AG09319 (cell line): ENCODE measurements around the gene ZNF322.
"Not testable (repeated sequence)": the region's sequence is repeated elsewhere in the genome, so short reads cannot be mapped to it uniquely, and the experiment has no call there.

ENCODE experiments used
- DNase-seq: peaks from one replicate; pipeline ENCODE4 v3.0.0-alpha.2; 2010; ENCODE audit warnings: low read depth; ENCODE audit errors: extremely low read depth
- TF ChIP-seq, protein P1 (sequence below): IDR thresholded peaks from 2 replicates; pipeline ENCODE4 v1.5.1; 2011; ENCODE audit warnings: low read depth, mild to moderate bottlenecking, inconsistent platforms, low read length, moderate library complexity

ZNF322 gene, protein sequence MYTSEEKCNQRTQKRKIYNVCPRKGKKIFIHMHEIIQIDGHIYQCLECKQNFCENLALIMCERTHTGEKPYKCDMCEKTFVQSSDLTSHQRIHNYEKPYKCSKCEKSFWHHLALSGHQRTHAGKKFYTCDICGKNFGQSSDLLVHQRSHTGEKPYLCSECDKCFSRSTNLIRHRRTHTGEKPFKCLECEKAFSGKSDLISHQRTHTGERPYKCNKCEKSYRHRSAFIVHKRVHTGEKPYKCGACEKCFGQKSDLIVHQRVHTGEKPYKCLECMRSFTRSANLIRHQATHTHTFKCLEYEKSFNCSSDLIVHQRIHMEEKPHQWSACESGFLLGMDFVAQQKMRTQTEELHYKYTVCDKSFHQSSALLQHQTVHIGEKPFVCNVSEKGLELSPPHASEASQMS

DNA sequence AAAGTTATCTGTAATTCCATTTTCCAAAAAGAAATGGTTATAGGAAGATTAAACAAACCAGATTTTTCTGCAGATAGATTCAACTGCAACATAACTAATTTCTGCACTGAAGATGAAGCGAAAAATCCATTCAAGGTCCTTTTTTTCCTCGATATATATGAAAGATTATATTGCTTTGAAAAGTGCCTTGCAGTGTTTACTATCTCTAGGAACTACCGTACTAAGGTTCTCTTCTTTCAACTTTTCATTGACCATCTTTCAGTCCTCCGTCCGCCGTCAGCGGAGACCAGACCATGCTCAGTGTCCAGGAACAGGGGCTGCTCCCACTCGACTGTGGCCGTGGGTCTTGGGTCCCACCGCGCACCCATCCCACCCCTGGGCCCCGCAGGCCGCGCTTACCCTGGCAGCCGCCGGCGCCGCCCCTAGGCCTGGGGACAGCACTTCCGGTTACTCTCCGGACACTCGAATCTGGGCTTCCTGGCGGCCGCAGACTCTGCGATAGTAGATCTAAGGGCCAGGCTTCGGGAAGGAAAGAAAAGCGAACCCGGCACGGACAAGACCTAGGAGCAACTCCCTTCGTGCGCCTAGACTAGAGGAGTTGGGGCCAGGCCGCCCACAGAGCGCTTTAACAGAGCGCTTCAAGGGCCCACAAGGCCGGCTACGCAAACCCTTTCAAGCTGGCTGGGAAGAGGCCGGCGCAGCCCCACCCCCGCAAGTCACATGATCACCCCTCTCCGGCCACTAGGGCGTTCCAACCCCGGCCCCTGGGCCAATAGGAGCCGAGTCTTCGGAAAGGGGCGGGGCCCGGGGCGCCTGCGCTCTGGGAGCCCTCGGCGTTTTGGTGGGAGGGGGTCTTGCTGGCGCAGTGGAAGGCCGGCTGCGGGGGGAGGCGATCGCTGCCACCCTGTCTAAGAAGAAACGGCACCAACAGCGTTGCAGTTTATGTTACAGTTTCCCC lies at the start of gene ZNF322:
Gene ZNF322, minus strand, starts transcription at position 705 of the 958 bp plus-strand sequence. CDS start 21,193 bp downstream, outside the sequence.
- TF ChIP-seq, protein P1, sequence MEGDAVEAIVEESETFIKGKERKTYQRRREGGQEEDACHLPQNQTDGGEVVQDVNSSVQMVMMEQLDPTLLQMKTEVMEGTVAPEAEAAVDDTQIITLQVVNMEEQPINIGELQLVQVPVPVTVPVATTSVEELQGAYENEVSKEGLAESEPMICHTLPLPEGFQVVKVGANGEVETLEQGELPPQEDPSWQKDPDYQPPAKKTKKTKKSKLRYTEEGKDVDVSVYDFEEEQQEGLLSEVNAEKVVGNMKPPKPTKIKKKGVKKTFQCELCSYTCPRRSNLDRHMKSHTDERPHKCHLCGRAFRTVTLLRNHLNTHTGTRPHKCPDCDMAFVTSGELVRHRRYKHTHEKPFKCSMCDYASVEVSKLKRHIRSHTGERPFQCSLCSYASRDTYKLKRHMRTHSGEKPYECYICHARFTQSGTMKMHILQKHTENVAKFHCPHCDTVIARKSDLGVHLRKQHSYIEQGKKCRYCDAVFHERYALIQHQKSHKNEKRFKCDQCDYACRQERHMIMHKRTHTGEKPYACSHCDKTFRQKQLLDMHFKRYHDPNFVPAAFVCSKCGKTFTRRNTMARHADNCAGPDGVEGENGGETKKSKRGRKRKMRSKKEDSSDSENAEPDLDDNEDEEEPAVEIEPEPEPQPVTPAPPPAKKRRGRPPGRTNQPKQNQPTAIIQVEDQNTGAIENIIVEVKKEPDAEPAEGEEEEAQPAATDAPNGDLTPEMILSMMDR = no peak
- peak; percentile 77 for DNase-seq

DNA sequence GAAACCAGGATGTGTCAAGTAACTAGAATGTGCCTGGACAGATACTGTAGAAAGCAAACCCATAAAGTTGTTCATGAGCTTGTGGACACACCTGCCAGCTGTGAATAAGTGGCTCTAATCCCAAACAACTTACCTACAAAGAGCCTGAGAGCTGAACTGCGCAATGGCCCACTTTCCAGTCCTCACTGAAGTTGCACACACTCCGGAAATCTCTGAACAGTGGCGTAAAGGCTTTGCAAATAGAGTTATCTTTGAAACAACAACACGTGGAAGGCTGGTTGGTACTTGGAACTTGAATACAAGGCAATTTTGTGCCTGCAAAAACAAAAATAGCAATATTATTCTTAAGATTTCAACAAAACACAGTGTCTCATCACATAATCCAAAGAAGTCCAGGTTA lies 46.2 kb upstream of the ZNF322 start:
- not testable (repeated sequence) for DNase-seq

DNA sequence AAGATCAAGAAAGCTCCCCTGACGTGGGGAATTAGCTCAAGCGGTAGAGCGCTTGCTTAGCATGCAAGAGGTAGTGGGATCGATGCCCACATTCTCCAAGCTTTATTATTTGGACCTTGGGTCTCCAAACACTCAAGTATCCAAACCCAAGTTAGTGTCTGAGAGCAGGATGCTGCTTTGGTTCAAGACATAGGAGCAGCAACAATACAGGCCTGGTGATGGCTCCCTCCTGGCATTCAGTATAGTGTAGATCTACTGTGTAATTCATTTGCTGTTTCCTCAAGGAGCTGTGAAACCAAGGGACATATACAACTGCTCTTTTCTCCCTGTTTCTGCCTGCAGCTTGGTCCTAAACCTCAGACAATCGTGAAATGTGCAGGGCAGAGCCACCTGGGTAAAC lies 45.8 kb upstream of the ZNF322 start:
- DNase-seq = not testable (repeated sequence)

DNA sequence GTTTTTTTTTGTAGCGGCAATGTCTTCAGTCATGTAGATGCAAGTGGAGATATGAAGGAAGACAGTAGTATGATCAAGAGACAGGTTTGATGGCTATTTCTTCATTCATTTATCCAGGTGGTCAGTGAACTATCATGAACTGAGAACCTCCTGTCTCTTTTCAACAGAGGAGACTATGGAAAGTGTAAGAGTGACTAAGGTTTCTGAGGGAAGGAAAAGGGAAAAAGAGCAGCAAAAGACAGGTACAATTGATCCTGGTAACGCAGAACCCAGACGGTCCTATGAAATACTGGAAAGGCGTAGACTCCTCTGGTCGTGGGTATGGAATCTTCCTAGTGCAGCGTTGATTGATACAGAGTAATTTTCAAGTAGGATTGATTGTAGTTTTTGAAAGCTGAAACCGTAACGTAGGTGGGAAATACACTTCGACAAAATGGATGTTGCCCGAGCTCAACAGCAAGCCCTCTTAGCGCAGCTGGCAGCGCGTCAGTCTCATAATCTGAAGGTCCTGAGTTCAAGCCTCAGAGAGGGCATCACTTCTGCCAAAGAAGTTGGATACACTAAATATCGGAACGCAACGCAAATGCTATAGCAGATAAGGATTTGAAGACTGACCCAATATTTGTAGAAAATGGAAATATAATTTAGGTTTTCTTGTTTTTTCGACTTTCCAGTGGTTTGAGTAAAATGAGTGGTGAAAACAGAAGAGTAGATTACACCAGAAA lies 41.6 kb upstream of the ZNF322 start:
- DNase-seq = not testable (repeated sequence)

DNA sequence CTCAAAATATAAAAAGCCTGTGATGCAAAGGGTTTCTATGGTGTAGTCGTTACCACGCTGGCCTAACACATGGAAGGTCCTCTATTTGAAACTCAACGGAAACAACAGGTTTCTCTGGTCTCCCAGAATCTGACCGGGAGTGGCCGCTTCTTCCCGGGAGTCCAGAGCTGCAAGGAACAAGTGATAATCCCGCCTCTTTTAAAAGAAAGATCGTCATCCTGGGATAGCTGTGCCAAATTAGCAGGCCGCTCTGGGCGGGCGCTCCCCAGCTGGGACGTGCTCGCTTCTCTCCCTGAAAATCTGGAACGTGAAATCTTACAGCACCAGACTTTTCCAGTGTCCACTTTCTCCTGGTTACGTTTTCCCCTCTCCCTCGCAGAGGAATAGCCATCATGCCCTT lies 38.0 kb upstream of the ZNF322 start:
- DNase-seq = not testable (repeated sequence)

DNA sequence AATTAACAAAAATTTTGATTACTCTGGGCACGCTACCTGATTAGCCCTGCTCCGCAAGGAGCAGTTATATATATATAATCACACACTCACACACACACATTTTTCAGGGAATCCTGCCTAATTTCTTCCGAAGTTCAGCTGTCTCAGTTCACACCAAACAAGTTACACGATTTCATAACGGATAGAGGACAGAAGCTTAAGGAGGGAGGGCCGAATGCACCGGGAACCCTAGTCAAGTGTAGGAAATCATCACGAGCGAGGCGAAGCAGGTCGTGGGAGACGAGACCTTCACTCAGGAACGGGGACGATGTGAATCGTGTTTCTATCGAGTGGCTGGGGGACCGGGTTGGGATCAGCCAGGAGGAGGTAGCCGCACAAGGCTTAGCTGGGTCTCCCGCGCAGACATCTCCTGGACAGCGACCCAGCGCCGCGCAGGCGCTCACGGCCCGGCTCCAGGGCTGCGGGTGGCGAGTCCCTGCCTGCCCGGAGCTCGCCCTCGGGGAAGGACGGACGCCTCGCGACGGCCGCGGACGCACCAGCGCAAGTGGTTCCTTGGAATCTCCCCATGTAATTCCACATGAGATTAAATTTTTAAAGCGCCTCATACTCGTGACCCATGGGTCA lies 29.9 kb upstream of the ZNF322 start:
- not testable (repeated sequence) for DNase-seq

DNA sequence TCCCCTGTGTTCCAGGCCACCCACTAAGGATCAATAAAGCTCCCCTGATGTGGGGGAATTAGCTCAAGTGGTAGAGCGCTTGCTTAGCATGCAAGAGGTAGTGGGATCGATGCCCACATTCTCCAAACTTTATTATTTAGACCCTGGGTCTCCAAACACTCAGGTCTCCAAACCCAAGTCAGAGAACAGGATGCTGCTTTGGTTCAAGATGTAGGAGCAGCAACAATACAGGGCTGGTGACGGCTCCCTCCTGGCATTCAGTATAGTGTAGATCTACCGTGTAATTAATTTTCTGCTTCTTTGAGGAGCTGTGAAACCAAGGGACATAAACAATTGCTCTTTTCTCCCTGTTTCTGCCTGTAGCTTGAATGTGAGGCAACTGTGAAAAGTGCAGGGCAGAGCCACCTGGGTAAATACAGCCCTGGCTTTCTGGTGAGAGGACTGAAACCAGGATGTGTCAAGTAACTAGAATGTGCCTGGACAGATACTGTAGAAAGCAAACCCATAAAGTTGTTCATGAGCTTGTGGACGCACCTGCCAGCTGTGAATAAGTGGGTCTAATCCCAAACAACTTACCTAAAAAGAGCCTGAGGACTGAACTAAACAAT lies 23.0 kb upstream of the ZNF322 start:
- not testable (repeated sequence) for DNase-seq

DNA sequence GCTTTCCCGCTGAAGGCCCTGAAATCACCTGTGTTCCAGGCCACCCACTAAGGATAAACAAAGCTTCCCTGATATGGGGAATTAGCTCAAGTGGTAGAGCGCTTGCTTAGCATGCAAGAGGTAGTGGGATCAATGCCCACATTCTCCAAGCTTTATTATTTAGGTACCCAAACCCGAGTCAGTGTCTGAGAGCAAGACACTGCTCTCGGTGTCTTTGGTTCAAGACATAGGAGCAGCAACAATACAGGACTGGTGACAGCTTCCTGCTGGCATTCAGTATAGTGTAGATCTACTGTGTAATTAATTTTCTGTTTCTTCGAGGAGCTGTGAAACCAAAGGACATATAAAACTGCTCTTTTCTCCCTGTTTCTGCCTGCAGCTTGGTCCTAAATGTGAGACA lies 13.7 kb upstream of the ZNF322 start:
- DNase-seq = not testable (repeated sequence)

DNA sequence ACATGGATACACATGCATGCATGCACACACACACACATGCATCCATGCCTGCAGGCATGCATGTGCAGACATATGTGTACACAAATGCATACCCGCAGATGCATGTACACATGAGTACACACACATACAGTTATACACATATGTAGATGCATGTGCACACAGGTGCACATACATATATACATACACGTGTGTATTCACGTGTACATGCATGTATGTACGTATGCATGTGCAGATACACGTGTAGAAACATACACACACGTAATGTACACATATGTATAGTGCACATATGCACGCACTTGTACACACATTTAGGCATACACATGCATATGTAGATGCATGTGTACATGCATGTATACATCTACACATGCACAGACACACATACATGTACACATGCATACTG lies 11.0 kb upstream of the ZNF322 start:
- DNase-seq = not testable (repeated sequence)

DNA sequence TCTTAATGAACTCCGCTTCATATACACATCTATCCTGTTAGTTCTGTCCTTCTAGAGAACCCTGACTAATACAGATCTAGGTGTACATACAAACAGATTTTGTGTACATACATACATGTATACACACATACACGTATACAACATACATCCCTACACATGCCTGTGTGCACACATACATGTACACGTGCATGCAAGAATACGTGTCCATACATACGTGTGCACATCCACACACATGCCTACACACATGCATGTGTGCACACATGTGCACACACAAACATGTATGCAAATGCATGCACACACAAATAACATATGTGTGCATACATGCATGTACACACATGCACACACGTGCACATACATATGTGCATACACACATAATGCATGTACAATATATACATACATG lies 10.5 kb upstream of the ZNF322 start:
- DNase-seq = not testable (repeated sequence)

DNA sequence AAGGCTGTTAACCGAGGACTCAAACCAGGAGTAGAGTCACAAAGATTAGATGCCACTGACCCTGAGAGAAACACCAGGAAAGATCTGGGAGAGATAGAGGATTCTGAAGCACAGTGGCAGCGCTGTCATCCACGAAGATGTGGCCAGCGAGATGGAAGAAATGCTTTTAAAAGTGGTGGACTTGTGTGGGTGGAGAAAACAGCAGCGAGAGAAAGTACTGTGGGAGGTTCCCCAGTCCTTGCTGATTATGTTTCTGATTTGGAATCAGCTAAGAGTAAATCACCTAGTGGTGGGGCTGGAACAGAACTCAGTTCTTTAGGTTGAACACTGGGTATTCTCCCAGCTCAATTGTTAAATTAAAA lies 435 bp upstream of the ZNF322 start:
- TF ChIP-seq, protein P1 = peak; percentile 15
- no peak for DNase-seq
